NB4 (cell line): ENCODE results near the gene RTN4IP1.
"Not testable (repeated sequence)": the region's sequence is repeated elsewhere in the genome, so short reads cannot be mapped to it uniquely, and the experiment has no call there.

Experiments used
- DNase-seq: peaks from one replicate; pipeline ENCODE4 v3.0.0; 2010; ENCODE audit warnings: low read depth
- H3K4me3 ChIP-seq: one replicate; pipeline ENCODE4 v1.5.1; 2011; ENCODE audit warnings: mild to moderate bottlenecking, low read depth, low read length, moderate library complexity
- MYC ChIP-seq: IDR thresholded peaks from 2 replicates; pipeline ENCODE4 v1.6.1; 2011; ENCODE audit warnings: low read depth, low read length
- POLR2A ChIP-seq: IDR thresholded peaks from 2 replicates; pipeline ENCODE4 v1.6.1; 2011; ENCODE audit warnings: mild to moderate bottlenecking; ENCODE audit not compliant: insufficient read length; ENCODE audit errors: extremely low read depth
- TF ChIP-seq, protein P1 (sequence below): IDR thresholded peaks from 2 replicates; pipeline ENCODE4 v1.6.1; 2011; ENCODE audit warnings: low read depth, low read length
- TF ChIP-seq, protein P2 (sequence below): IDR thresholded peaks from one replicate; pipeline ENCODE4 v1.5.1; 2012; ENCODE audit warnings: low read depth, low read length

The RTN4IP1 gene

DNA sequence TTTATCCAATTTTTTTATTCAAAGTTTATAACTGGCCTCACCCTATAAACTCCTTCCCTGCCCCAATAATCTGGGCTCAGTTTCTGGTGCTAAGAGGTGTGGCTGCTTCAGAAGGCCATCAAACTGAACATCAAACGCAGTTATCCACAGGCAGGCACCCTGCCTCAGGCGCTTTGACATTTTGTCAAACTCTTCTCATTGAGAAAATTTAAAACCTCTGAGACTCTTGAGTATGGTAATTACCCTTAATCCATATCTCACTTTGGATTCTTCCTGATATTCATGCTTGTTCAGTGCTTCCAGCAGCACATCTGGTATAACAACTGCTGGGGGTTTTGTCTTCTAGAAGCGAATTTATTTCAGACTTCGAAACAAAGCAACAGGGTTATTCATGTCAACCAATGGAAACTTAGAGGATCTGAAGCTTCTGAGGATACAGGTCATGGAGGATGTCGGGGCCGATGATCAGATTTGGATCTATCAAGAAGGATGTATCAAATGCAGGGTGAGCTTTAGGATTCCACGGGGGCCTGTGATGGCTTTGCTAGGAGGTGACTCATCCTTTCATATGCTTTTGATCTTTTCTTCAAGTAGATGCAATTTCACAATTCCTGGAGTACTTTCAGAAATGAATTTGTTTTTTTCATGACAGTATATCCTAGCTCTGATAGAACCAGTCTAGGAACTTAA lies 68.2 kb downstream of the RTN4IP1 start:
- DNase-seq, result peak; percentile 73
- TF ChIP-seq POLR2A, result no peak
- TF ChIP-seq, protein P1, sequence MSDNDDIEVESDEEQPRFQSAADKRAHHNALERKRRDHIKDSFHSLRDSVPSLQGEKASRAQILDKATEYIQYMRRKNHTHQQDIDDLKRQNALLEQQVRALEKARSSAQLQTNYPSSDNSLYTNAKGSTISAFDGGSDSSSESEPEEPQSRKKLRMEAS, result no peak
- no peak for TF ChIP-seq MYC
- TF ChIP-seq, protein P2, sequence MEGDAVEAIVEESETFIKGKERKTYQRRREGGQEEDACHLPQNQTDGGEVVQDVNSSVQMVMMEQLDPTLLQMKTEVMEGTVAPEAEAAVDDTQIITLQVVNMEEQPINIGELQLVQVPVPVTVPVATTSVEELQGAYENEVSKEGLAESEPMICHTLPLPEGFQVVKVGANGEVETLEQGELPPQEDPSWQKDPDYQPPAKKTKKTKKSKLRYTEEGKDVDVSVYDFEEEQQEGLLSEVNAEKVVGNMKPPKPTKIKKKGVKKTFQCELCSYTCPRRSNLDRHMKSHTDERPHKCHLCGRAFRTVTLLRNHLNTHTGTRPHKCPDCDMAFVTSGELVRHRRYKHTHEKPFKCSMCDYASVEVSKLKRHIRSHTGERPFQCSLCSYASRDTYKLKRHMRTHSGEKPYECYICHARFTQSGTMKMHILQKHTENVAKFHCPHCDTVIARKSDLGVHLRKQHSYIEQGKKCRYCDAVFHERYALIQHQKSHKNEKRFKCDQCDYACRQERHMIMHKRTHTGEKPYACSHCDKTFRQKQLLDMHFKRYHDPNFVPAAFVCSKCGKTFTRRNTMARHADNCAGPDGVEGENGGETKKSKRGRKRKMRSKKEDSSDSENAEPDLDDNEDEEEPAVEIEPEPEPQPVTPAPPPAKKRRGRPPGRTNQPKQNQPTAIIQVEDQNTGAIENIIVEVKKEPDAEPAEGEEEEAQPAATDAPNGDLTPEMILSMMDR, result no peak
- no peak overlapping the region for H3K4me3 ChIP-seq

- DNase-seq, result not testable (repeated sequence)
Measured at GRCh38 chr6:106559659-106560058, 69.6 kb downstream of the RTN4IP1 start.

GRCh38 chr6:106558364-106558763 lies 70.9 kb downstream of the RTN4IP1 start:
- no peak overlapping the region for H3K4me3 ChIP-seq
- TF ChIP-seq POLR2A (no peak), MYC (no peak)
- TF ChIP-seq, protein P1, result no peak
- TF ChIP-seq, protein P2, result no peak

More at GRCh38 chr6:106559659-106560058, 69.6 kb downstream of the RTN4IP1 start:
- H3K4me3 ChIP-seq, result not testable (repeated sequence)

GRCh38 chr6:106557837-106558236 lies 71.5 kb downstream of the RTN4IP1 start:
- TF ChIP-seq, protein P2, result no peak
- no peak for TF ChIP-seq POLR2A
- TF ChIP-seq, protein P1, result no peak
- no peak for TF ChIP-seq MYC
- DNase-seq, result peak; percentile 44
- no peak overlapping the region for H3K4me3 ChIP-seq

More at GRCh38 chr6:106558364-106558763, 70.9 kb downstream of the RTN4IP1 start:
- DNase-seq, result no peak

DNA sequence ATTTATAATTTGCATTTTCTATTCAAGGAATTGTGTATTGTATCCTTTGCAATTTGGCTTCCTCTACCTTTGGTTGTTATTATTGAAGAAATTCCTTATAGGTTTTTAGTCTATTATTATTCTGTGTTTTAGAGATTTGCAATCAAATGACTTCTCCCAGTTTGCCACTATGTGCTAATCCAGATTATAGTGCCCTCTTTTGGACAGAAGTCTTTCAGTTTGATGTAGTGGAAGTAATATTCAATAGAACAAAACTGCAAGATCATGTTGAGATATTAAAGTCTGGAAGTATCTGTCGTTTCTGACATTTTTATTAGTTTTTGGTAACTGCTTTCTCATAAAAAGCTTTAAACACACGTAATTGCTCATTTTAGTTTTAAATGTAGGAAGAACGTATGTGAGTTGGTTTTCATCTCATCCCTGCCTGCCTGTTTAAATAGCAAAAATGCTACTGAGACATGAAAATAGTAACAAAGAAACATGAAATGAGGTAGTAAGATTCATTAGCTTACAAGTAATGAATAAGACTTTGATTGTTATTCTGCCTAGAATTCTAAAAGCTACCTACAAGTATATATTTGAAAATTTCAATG lies 72.8 kb downstream of the RTN4IP1 start:
- TF ChIP-seq, protein P2, result peak; percentile 35
- no peak for TF ChIP-seq POLR2A
- TF ChIP-seq MYC, result no peak
- no peak overlapping the region for H3K4me3 ChIP-seq
- peak; percentile 64 for DNase-seq

GRCh38 chr6:106555767-106556166 lies 73.5 kb downstream of the RTN4IP1 start:
- DNase-seq, result no peak
- no peak overlapping the region for H3K4me3 ChIP-seq
- TF ChIP-seq, protein P1, result no peak
- TF ChIP-seq MYC, result no peak
